GM21515 (cell line): Measurements from ENCODE around the gene GNPAT.

Experiments
- ATAC-seq: cut with Tn5 transposase; IDR thresholded peaks from one replicate; pipeline ENCODE4 v1.9.1; 2021; ENCODE audit not compliant: unreplicated experiment

GNPAT gene

DNA sequence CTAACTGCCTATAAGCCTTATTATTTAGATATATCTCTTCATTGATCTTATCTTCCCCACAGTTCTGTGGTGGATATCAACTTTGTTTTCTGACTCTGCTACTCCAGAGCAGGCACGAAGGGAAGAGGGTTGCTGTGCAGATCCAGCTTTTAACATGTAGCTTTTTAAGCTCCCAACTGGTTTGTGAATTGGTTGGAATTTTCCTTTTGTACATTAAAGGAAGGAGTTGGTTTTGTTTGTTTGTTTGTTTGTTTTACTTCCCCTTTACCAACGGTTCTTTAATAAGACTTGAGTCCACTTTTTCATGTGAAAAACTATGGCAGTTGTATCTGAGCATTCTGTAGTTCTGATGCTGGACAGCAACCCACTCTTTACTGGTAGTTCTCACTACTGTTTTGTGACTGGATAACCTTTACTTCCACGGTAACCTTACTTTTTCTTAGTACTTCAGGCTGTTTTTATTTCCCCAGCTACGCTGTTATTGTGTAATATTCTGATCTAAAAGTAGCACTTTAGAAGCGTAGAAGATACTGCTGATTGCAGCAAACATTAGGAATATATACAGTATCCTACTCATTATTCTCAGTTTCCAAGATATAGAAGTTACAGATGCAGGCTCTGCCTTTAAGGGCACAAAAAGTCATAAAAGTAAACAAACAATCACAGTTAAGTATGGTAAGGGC lies 1.6 kb downstream of the GNPAT start:
- no peak for ATAC-seq

DNA sequence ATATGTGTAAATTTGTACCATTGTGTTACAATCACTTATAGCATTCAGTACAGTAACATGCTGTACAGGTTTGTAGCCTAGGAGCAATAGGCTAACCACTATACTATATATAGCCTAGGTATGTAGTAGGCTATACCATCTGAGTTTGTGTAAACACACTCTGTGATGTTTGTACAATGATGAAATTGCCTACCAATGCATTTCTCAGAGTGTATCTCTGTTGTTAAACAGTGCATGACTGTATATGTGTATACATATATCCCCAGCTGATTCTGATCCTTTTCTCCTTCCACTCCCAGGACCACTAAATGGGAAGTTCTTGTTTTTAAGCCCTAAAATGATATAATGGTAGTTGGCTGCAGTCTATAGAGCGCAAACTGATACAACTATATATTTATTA lies 7.8 kb downstream of the GNPAT start:
- ATAC-seq: no peak

DNA sequence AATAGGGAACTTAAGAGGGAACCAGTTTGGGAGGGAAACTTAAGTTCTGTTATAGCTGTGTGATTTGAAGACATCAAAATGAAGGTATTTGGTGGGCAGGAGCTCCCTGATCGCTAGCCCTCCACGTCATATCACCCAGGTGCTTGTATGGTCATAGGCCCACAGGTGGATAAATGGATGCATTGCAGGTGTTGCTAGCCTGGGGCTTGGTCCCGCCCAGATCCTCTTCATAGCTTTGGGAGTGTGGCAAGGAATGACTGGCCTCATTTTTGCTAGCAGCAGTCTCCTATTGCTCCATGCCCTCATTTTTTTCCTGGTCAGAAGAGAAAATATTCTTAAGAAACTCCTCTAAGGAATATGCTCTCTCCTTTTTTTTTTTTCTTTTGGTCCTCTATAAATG lies 11.3 kb downstream of the GNPAT start:
- ATAC-seq: no peak

DNA sequence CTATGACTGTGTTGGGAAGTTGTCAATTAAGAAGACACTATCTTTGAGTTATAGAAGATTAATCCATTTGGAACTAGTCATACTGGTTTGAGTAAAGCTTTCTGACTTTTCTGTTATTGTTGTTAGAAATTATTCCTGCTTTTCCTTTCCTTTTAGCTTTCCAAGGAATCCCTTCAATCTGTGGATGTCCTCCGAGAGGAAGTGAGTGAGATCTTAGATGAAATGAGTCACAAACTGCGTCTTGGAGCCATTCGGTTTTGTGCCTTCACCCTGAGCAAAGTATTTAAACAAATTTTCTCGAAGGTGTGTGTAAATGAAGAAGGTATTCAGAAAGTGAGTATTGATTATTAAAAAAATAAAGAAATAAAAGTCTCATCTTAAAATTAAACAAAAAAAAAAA lies 19.3 kb downstream of the GNPAT start:
- no peak for ATAC-seq

DNA sequence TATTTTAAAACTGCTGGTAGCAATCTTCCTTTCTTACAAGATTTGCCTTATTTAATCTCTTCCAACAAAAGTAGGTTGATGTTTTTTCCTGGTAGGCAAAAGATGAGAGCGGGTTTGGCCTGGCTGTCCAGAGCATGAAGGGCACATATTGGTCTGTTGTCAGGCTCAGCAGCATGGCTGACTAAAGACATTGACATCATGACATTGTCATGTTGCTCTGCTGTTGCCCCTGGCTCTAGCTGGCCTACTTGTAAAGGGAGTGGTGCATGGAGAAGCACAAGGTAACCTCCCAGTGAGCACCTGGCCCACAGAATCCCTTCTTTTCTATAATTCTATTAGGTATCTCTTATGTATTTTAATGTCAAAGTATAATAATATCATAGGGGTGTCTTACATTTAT lies 23.6 kb downstream of the GNPAT start:
- no peak for ATAC-seq

DNA sequence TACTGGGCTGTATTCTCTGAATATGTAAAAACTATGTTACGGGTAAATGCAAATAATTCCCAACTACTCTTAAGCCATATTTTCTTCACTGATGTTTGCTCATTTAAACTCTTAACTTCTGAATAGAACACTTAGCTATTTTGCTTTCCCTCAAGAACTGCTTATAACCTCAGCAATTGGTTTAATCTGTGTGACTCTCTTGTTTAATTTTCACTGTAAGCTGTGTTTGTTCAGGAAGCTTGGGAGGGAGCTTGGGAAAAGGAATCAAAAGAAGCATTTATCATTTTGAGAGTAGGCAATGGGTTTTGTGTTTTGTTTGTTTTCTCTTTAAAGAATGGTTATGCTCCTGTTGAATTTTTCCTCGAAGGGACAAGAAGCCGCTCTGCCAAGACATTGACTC lies 24.4 kb downstream of the GNPAT start:
- no peak for ATAC-seq

DNA sequence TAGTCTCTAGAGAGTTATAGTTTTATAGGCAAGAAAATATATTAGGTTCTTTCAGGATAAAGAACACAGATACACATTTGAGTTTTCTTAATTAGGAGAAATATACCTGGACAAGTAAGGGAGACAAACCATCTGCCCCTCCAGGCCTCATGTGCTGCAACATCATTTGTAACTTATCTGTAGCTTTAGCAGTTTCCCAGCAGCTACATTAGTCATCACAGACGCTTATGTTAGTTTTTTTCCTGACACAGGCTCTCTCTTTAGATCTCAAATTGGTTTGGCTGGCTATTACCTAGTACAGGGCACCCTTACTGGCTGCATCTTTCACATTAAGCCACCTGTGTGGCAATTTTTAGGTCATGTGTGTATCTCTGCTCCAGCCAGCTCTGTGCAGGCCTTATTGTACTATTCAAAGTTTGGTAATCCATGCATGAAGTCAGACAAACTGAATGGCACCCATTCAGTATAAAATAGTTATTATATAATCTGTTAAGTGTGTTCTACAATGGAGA lies 25.9 kb downstream of the GNPAT start:
- ATAC-seq: no peak

DNA sequence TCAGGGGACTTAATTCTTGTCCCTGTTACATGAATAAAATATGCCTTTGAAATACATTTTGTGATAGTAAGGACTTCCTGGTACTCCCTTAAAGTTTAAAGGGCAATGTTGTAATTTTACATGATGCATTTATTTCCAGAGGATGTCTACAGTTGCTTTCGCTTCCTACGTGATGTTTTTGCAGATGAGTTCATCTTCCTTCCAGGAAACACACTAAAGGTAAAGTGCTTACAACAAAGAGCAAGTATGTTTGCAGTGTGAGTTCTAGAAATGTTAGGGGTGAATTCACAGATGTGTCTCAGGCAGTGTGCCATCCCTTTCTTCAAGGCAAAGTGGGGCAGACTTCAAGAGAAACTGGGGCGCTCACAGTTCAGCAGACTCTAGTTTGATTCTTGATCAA lies 31.2 kb downstream of the GNPAT start:
- ATAC-seq: no peak

DNA sequence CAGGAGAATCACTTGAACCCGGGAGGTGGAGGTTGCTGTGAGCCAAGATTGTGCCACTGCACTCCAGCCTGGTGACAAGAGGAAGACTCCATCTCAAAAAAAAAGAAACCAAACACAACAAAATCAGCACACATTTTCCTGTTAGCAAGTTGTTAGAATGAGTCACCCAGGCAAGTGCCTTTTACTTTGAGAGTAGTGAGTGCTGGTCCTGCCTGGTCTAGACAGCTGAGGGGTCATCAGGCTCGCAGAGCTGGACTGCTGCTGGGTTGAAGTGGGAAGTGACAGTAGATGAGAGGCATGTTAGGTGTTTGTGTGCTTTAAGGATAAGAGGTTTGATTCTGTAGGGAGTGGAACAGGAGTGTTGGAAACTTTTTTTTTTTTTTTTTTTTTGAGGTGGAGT lies 31.9 kb downstream of the GNPAT start:
- ATAC-seq: no peak

DNA sequence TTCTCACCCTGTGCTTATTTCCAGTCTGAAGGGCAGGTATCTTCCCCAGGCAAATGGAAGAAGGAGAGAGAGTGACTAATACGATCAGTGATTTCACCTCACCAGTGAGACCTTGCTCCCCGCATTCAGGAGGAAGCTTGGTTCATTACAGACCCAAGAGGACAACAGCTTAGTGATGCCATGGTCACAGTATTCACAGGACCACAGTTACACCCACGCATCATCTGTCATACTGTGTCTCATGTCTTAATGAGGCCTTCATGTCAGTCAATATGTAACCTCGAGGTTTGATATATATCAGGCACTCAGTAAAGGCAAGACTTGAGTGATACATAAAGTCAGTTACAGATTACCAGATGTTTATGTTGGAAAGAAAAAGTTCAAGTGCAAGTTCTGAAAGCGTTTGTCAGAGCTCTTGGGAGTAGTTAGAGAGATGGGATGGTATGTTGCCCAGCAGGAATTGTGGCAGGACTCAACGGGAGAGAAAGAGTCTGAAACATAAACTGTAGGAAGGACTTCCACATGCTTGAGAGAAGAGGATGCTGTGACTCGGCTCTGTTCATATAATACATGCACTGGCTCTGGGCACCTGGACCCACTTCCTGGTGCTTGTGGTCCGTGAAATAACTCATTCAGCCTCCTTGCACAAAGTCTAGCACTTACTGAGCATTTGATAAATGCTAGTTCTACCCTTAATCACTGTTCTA lies 33.3 kb downstream of the GNPAT start:
- ATAC-seq: no peak

DNA sequence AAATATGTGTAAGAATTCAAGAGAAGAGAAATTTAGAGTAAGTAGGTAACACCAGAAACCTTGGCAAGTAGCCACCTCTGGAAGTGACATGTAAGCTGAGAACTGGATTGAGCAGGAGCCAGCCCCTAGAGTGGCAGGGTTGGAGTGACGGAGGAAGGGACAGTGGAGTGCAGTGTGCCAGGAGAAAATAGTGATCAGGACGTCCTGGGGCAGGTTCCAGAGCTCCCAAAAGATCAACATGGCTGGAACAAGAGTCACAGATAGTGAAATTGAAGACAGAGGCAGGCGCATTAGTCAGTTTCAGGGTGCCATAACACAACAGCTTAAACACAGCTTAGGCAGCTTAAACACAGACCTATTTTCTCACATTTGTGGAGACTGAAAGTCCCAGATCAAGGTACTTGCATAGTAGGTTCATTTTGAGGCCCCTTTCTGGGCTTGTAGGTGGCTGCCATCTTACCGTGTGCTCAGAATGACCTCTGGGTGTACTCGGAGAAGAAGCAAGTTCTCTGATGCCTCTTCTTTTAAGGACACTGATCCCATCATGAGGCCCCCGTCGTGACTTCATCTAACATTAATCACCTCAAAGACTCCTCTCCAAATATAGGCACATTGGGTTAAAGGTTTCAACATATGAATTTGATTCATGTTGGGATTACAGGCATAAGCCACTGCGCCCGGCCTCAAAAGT lies 37.2 kb downstream of the GNPAT start:
- no peak for ATAC-seq

DNA sequence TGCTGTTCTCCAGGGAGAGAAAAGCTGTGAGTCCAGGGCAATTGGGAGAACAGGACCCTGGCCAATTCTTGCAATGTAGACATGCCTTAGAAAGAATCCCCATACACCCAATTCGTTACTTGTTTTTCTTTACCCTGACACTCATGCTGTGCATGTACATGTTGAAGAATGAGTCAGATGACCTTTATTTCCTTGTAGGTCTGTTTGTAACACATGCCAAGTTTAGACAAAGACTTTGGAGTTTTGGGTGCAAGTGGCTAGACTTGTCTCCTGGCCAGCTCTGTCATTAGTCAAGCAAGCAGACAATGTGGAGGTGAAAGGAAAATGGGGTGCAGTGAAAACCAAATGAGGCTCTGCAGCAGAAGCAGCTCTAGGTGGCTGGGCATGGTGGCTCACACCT lies 38.1 kb downstream of the GNPAT start:
- ATAC-seq: no peak

DNA sequence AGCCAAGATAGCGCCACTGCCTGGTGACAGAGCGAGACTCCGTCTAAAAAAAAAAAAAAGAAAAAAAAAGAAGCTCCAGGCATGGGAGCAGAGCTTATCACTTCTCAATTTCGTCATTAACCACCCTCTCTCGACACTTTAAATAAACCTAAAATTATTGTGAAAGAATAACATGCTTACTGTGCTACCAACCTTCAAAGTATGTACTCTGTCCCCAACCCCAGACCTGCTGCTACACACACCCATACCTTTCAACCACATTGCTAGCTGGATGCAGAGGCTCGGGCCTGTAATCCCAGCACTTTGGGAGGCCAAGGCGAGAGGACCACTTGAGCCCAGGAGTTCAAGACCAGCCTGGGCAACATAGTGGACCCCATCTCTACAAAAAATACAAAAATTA lies 38.7 kb downstream of the GNPAT start:
- ATAC-seq: no peak

DNA sequence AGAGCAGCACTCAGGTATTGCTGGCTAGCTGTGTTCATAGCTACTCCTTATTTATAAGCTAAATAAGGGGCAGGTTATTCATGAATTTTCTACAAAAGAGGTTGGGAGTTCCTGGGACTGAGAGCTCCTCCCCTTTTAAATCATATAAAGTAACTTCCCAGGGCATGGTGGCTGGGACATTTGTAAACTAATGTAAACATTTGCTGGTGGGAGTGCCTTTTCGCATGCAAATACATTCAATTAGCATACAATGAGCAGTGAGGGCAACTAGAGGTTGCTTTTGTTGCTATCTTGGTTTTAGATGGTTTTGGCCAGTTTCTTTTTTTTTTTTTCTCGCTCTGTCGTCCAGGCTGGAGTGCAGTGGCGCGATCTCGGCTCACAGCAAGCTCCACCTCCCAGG lies 43.4 kb downstream of the GNPAT start:
- ATAC-seq: no peak

DNA sequence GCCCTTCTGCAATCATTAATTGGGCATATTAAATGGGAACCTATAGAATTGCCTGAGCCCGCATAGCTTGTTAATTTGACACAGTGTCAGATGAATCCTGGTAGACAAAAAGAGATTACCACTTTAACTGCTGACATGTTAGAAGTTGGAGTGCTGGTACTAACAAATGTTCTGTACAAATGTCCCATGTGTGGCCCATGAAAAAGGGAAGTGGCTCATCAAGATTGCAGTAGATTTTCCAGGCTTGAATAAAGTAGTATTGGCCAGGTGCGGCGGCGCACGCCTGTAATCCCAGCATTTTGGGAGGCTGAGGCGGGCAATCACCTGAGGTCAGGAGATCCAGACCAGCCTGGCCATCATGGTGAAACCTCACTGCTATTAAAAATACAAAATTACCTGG lies 45.6 kb downstream of the GNPAT start:
- no peak for ATAC-seq

DNA sequence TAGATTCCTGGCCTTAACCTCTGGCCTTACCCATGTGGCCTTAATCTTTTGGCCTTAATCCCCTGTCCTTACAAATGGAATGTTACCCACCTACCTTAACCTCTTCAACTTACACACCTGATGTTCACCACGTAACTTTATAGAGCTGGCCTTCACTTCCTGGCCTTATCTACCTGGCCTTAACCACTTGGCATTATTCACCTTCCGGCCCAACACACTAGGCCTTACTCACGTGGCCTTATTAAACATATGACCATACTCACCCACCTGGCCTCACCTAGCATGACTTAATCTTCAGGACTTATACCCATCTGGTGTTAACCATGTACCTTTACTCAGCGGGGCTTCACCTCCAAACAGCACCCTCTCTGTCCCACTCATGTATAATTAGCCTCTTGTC lies 54.9 kb downstream of the GNPAT start:
- no peak for ATAC-seq

DNA sequence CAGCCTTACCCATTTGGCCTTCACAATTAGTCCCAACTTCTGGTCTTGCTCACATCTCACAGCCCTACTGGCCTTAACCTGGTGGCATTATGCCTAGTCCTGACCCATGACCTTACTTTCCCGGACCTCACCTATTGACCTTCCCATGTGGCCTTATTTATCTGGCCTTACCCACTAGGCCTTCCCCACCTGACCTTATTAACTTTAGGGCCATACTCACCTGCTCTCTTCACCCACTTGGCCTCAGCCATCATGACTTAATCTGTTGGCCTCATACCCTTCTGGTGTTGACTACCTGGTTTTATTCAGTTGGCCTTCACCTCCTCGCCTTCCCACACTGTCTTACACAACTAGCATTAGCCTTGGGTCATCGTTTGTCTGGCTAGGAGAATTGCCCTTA lies 61.0 kb downstream of the GNPAT start:
- ATAC-seq: no peak

DNA sequence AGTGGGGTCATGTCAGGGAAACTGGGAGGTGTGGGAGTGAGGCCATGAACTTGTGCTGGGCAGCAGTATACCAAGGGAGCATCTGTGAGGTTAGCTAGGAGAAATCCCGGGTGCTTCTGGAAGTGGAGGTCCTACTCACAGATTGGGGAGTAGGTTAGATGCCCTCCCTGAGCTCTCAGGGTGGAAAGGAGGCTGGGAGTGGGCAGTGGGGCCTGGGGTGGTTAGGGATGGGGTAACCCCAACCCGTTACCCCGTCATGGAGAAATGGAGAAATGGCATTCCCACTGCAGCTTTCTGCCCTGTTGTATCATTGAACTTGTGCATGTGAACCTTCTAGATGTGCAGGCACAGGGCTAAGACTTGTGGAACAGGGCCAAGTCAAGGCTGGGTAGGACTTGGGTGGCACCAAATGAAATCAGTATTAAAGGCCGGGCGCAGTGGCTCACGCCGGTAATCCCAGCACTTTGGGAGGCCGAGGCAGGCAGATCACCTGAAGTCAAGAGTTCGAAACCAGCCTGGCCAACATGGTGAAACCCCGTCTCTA lies 69.5 kb downstream of the GNPAT start:
- no peak for ATAC-seq

DNA sequence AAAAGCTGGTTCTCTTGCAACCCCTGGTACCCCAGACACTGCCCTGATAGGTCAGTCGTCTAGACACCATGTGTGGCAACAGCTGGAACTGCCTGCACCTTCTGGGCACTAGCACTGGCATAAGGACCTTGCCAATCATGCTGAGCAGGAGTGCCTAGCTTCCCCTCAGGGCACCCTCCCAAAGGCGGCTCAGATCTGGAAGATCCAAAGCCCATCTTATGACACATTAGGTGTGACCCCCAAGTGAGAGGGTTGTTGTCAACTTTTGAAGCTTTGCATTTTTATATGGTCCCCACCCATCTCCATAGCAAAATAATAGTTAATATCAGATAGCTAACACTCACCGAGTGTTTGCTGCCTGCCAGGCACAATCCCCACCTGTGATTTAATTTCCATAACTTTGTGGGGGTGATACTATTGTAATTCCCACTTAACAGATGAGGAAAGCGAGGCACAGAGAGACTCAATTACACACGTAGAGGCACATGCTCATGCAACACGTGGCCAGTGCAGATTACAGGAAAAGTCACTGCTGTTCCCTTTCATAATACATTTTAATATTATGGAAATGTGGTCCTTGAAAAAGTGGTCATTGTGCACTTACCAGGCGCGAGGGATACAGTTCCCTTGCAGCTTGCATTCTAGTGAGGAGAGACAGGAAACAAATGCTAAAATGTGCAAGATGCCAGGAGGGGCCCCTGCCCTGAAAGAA lies 70.9 kb downstream of the GNPAT start:
- ATAC-seq: no peak

DNA sequence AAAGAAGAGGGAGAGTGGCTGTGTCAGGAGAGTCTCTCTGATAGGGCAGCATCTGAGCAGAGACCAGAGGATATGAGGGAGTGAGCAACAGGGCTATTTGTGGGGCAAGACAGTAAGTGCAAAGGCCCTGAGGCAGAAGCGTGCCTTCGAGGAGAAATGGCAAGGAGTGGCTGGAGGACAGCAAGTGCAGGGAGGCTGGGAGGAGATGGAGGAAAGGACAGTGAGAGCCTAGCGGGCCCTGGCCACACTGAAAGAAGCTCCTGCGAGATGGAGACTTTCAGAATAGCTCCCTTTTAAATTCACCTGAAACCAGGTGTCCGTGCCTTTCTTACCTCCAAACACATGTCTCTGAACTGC lies 71.4 kb downstream of the GNPAT start:
- ATAC-seq: no peak

DNA sequence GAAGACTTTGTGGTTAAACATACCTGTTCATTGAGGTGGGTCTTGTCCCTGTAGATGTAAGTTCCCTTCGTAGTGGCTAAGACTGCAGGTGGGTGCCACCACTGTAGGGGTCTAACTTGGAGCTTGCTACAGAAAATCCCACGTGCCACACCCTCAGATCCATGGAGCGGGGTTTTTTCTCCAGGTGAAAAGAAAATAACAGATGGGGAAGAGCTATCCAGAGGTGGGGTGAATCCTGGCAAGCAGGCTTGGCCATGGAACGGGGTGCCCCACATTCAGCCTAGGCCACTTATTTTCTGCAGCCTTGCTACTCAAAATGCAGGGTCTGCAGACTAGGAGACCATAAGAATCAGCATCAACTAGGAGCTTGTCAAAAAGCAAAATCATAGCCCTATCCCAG lies 72.6 kb downstream of the GNPAT start:
- no peak for ATAC-seq
